ENCODE data around the gene BEGAIN. TPM values are rescaled to one million over a fixed set of nuclear protein-coding genes. Genes with fewer than 3 reads are reported as not detected.
A peak's percentile ranks its signal among the peaks of the same experiment; 100 is the strongest.

BEGAIN gene
- total and polyA plus RNA-seq, 2 of the 8 experiments (the other 6 are each of a cell fraction or from before 2014, with no cell fraction given), result 2.9 to 3.0 TPM

- H3K23me2 ChIP-seq (ENCODE audit: low read depth, low read length), result no peaks in the 10 kb centered on the region
- peaks cover 0 to 5% (median 2%) of the 10 kb centered on the region in 4 experiments; a peak in 3 of 7 replicates for H3K27me3 ChIP-seq (replicated peaks in 1 of 4; ENCODE audit: control insufficient read depth in 3 of 4, extremely low read depth in 1 of 4, insufficient read depth in 3 of 4, low read length in 3 of 4)
- H2BK12ac ChIP-seq (ENCODE audit: low read depth, low read length), result 0 out of 2 replicates have a peak overlapping the region, but pooled peaks have one; percentile 23
- ChIA-PET POLR2A (ENCODE audit: partially characterized antibody) (no interaction called here), CTCF (ENCODE audit: partially characterized antibody) (interaction anchor here (1.4 to 4.4 kb wide), 6 partner anchors 9 to 98 kb away, joined by 3 to 19 read pairs (median 6); no protein-coding TSS in a partner anchor)
- H3K79me1 ChIP-seq (ENCODE audit: low read depth, low read length), result no peaks in the 10 kb centered on the region
- no peak overlapping the region for H3K9ac ChIP-seq (replicated peaks in 1 of 4; ENCODE audit: extremely low read depth in 1 of 4, low read depth in 3 of 4, low read length in 3 of 4)
- H3K18ac ChIP-seq (ENCODE audit: extremely low read depth, low read length), result no peak overlapping the region
- FAIRE-seq (no peak), DNase-seq (ENCODE audit: low read depth in 1 of 2, low spot score in 2 of 2) (no peak)
- no peak overlapping the region for H3K4me3 ChIP-seq (ENCODE audit: extremely low read depth in 1 of 4, insufficient read depth in 2 of 4, low read depth in 3 of 4, low read length in 4 of 4)
- no peak overlapping the region for H3K23ac ChIP-seq (ENCODE audit: insufficient read length)
- 98% methylated on average over 11 of the region's 11 CpGs; no CpG with 5 or more reads in 1 of the 2 experiments for WGBS, 2 experiments (ENCODE audit: extremely low coverage in 1 of 2, insufficient coverage in 1 of 2, insufficient read length in 1 of 2, insufficient replicate concordance in 2 of 2, low coverage in 1 of 2, low lambda C conversion rate in 2 of 2, missing lambda C conversion rate in 1 of 2)
- no peak overlapping the region for H3K27ac ChIP-seq (ENCODE audit: low read depth, low read length)
- no peaks in the 10 kb centered on the region for H3K36me3 ChIP-seq (ENCODE audit: control insufficient read depth in 2 of 4, insufficient read depth in 4 of 4, low read length in 3 of 4)
- no peak overlapping the region for H2AK5ac ChIP-seq (ENCODE audit: low read depth, low read length)
- no peaks in the 10 kb centered on the region for H3K9me3 ChIP-seq (ENCODE audit: insufficient read depth in 2 of 2, low read depth in 1 of 2, low read length in 1 of 2)
- no peak overlapping the region; the same call in 1 of the 2 replicates for H2BK20ac ChIP-seq (ENCODE audit: low read length)
- H4K91ac ChIP-seq (replicated peaks; ENCODE audit: insufficient read length, low read length), result no peak overlapping the region
- no peak overlapping the region for H2AFZ ChIP-seq (ENCODE audit: low read length)
- peaks cover 0 to 6% of the 10 kb centered on the region in 2 experiments for H4K20me1 ChIP-seq (replicated peaks in 1 of 2; ENCODE audit: control insufficient read depth in 1 of 2, insufficient read depth in 2 of 2, low read length in 2 of 2)
- peak overlapping the region; percentile 51 for H3K4ac ChIP-seq (replicated peaks; ENCODE audit: insufficient read length, low read depth, low read length)
- 0 out of 2 replicates have a peak overlapping the region, but pooled peaks have one; percentile 46 for H2BK15ac ChIP-seq (ENCODE audit: low read length)
- H3K14ac ChIP-seq (ENCODE audit: insufficient read length), result no peak overlapping the region
- H3K4me2 ChIP-seq (ENCODE audit: insufficient read depth in 1 of 2, low read depth in 2 of 2, low read length in 2 of 2), result no peak overlapping the region
- H2BK5ac ChIP-seq (ENCODE audit: low read depth, low read length), result no peak overlapping the region
- H3K79me2 ChIP-seq (ENCODE audit: control insufficient read depth in 1 of 2, insufficient read depth in 2 of 2, low read length in 2 of 2), result no peaks in the 10 kb centered on the region
- H3K56ac ChIP-seq (replicated peaks; ENCODE audit: insufficient read length, low read depth, low read length), result no peak overlapping the region
- H2BK120ac ChIP-seq (replicated peaks; ENCODE audit: low read depth, low read length), result no peak overlapping the region
- peaks cover 0 to 19% (median 17%) of the 10 kb centered on the region in 4 experiments; a peak in 6 of 7 replicates for H3K4me1 ChIP-seq (replicated peaks in 1 of 4; ENCODE audit: control insufficient read depth in 3 of 4, insufficient read depth in 4 of 4, low read length in 3 of 4)
- no peak overlapping the region for H4K8ac ChIP-seq (ENCODE audit: extremely low read depth, insufficient read depth, low read length)
- H4K5ac ChIP-seq (ENCODE audit: insufficient read length, low read depth, low read length), result peak overlapping the region; percentile 38
- no peak for TF ChIP-seq ASH2L (IDR thresholded peaks at IDR 0.05; ENCODE audit: low read length)
These were observed 29.0 kb downstream of the BEGAIN start for GRCh38 chr14:100558226-100558625.

Data from H1 (cell line).